A549 (cell line): ENCODE results near the gene LRRC37A. TPM values are rescaled to one million over a fixed set of nuclear protein-coding genes. Genes with fewer than 3 reads are reported as not detected.
"Not testable (repeated sequence)": the region's sequence is repeated elsewhere in the genome, so short reads cannot be mapped to it uniquely, and the experiment has no call there.

Experiments used
- ATAC-seq, 2 experiments: fragments of 200-7000 bp in 1 of 2; fragments of >200 bp in 1 of 2; cut with Nextera tagmentation in 1 of 2; cut with Tn5 transposase in 1 of 2; 3 replicates each; pipeline versions ENCODE4 v1.8.0 to v1.9.1; 2018 to 2020; ENCODE audit warnings: mild to moderate bottlenecking in 1 of 2, moderate library complexity in 1 of 2
- CTCF ChIA-PET: fragments of 300-600 bp; sonication (Branson Sonifier 250); formaldehyde crosslinking; extraction: SDS; loops from one replicate; lab custom pipeline; 2021; ENCODE audit warnings: antibody characterized with exemption, inconsistent platforms; lab: Yijun Ruan, JAX
- POLR2A ChIA-PET: fragments of 350-600 bp; formaldehyde crosslinking; extraction: SDS; loops from one replicate; lab custom pipeline; 2021; ENCODE audit warnings: antibody characterized with exemption, inconsistent platforms; lab: Yijun Ruan, JAX
- DNase-seq, 2 experiments: peaks; one replicate each; pipeline versions ENCODE4 v3.0.0 to v3.0.0-alpha.2; 2011 to 2016; ENCODE audit warnings: low read depth in 1 of 2, low spot score in 1 of 2
- FAIRE-seq: peaks from 2 replicates; lab custom pipeline; 2011; peaks lifted over from hg19 to GRCh38; lab: Jason Lieb, UNC
- H3K27ac ChIP-seq, 2 experiments: fragments of >200 bp; sonication (Bioruptor Twin); formaldehyde crosslinking; 3 replicates each; pipeline ENCODE4 v1.5.1; 2016 to 2017
- H3K4me1 ChIP-seq: fragments of >200 bp; sonication (Bioruptor Twin); formaldehyde crosslinking; 3 replicates; pipeline ENCODE4 v1.6.1; 2016
- H3K4me2 ChIP-seq: fragments of >200 bp; sonication (Bioruptor Twin); formaldehyde crosslinking; 3 replicates; pipeline ENCODE4 v1.6.1; 2016
- H3K4me3 ChIP-seq: fragments of >200 bp; sonication (Bioruptor Twin); formaldehyde crosslinking; 3 replicates; pipeline ENCODE4 v1.5.1; 2016
- H3K9me3 ChIP-seq: fragments of >200 bp; sonication (Bioruptor Twin); formaldehyde crosslinking; 3 replicates; pipeline ENCODE4 v1.6.1; 2016
- ATOH8 ChIP-seq: fragments of 250-450 bp; sonication (Bioruptor Pico); IDR thresholded peaks from 2 replicates; pipeline ENCODE4 v1.5.0; 2020; ENCODE audit warnings: low read depth, mild to moderate bottlenecking, moderate library complexity
- CEBPB ChIP-seq, 2 experiments: fragments of >200 bp in 1 of 2; sonication (Bioruptor Twin) in 1 of 2; formaldehyde crosslinking in 1 of 2; IDR thresholded peaks; 2 replicates each; pipeline ENCODE4 v1.6.1; 2012 to 2016
- CTCF ChIP-seq: fragments of >200 bp; sonication (Bioruptor Twin); formaldehyde crosslinking; IDR thresholded peaks from 3 replicates; pipeline ENCODE4 v1.5.1; 2016
- FOSL2 ChIP-seq, 2 experiments: fragments of 450-650 bp in 1 of 2; fragments of >200 bp in 1 of 2; sonication (Bioruptor Twin) in 1 of 2; formaldehyde crosslinking; IDR thresholded peaks; 2 replicates each; pipeline versions ENCODE4 v1.5.0 to v1.6.1; 2016 to 2020; ENCODE audit warnings: mild to moderate bottlenecking in 1 of 2, moderate library complexity in 1 of 2
- GATA3 ChIP-seq: IDR thresholded peaks from 2 replicates; pipeline ENCODE4 v1.6.1; 2012; ENCODE audit warnings: borderline replicate concordance
- HEYL ChIP-seq: fragments of 250-450 bp; sonication (Bioruptor Pico); IDR thresholded peaks from 2 replicates; pipeline ENCODE4 v1.8.0; 2021; ENCODE audit warnings: mild to moderate bottlenecking, moderate library complexity
- JUN ChIP-seq, 2 experiments: fragments of >200 bp; sonication (Bioruptor Twin); formaldehyde crosslinking; IDR thresholded peaks; 2 replicates in 1 of 2; 3 replicates in 1 of 2; pipeline ENCODE4 v1.6.1; 2016 to 2017
- JUNB ChIP-seq: fragments of >200 bp; sonication (Bioruptor Twin); formaldehyde crosslinking; IDR thresholded peaks from 2 replicates; pipeline ENCODE4 v1.6.1; 2016
- MAFK ChIP-seq: fragments of 450-650 bp; IDR thresholded peaks from 2 replicates; pipeline ENCODE4 v1.6.1; 2014; ENCODE audit not compliant: partially characterized antibody
- MAX ChIP-seq: IDR thresholded peaks from 2 replicates; pipeline ENCODE4 v1.6.1; 2012
- RAD21 ChIP-seq, 2 experiments: fragments of >200 bp in 1 of 2; sonication (Bioruptor Twin) in 1 of 2; formaldehyde crosslinking in 1 of 2; IDR thresholded peaks in 1 of 2; conservative IDR thresholded peaks in 1 of 2; 2 replicates in 1 of 2; 3 replicates in 1 of 2; pipeline ENCODE4 v1.6.1; 2012 to 2018; ENCODE audit warnings: inconsistent platforms in 1 of 2
- SMC3 ChIP-seq: fragments of >200 bp; sonication (Bioruptor Twin); formaldehyde crosslinking; IDR thresholded peaks from 3 replicates; pipeline ENCODE4 v1.6.1; 2018; ENCODE audit warnings: inconsistent platforms
- USF2 ChIP-seq: fragments of 450-650 bp; IDR thresholded peaks from 2 replicates; pipeline ENCODE4 v1.6.1; 2014; ENCODE audit warnings: antibody characterized with exemption
- ZC3H11A ChIP-seq: fragments of 450-650 bp; IDR thresholded peaks from 2 replicates; pipeline ENCODE4 v1.6.1; 2014; ENCODE audit warnings: antibody characterized with exemption, mild to moderate bottlenecking
- WGBS: methylation state at CpG from one replicate; pipeline ENCODE4 v1.1.6; 2017; ENCODE audit errors: missing lambda C conversion rate; 5-methylcytosine and 5-hydroxymethylcytosine counted together
- polyA plus RNA-seq, 4 experiments: library from polyadenylated mRNA; depleted of rRNA in 3 of 4; stranded (reverse); fragments of >200 nt; fragmentation: RNase III in 1 of 4; extraction: RNeasy Plus Mini Kit Qiagen cat#74134 plus additional on column Dnase treatment in 1 of 4; gene quantifications; 2 replicates in 3 of 4; 3 replicates in 1 of 4; pipeline ENCODE4 v1.2.3, GENCODE V29; 2011 to 2017

The LRRC37A gene
- polyA plus RNA-seq, 2 of the 4 experiments (the other 2 are of a cell fraction), result 0.36 to 2.4 TPM

GRCh38 chr17:46284467-46284866 lies 10.5 kb upstream of the LRRC37A start:
- POLR2A ChIA-PET, DNase-seq: not testable (repeated sequence)
- FAIRE-seq, result peak; percentile 7
- peak; percentile 20 for TF ChIP-seq MAFK
- TF ChIP-seq ATOH8 (CRISPR knock-in tag), result 0 out of 2 replicates have a peak, but pooled peaks have one; percentile 38
- TF ChIP-seq HEYL (CRISPR knock-in tag), result peak; percentile 58; the same call in 1 of the 2 replicates
- TF ChIP-seq, all 56 proteins: peak for 3; not testable (repeated sequence) for 53
- H3K4me3 ChIP-seq, ATAC-seq, H3K27ac ChIP-seq, H3K4me2 ChIP-seq, H3K9me3 ChIP-seq: not testable (repeated sequence)
- 35% methylated on average over 1 of the region's 1 CpG for WGBS
- CTCF ChIA-PET, result interaction anchor here (6.2 kb wide), 1 partner anchor 15 kb away, joined by 169 read pairs; no protein-coding TSS in a partner anchor
- H3K4me1 ChIP-seq, result peaks cover 24% of the 10 kb centered on the region

GRCh38 chr17:46285500-46285899 lies 9.4 kb upstream of the LRRC37A start:
- ChIA-PET POLR2A (interaction anchor here (1.6 kb wide), 1 partner anchor 19 kb away, joined by 4 read pairs; no protein-coding TSS in a partner anchor), CTCF (interaction anchor here (0.7 to 6.2 kb wide), 8 partner anchors 16 to 283 kb away, joined by 3 to 169 read pairs (median 13); partner anchors contain the start of gene KANSL1)
- DNase-seq, ATAC-seq, H3K27ac ChIP-seq, H3K4me2 ChIP-seq, FAIRE-seq, H3K9me3 ChIP-seq, H3K4me3 ChIP-seq: not testable (repeated sequence)
- WGBS, result 66% methylated on average over 2 of the region's 2 CpGs
- peaks cover 15% of the 10 kb centered on the region for H3K4me1 ChIP-seq

- ChIA-PET POLR2A (interaction anchor here (0.6 to 1.0 kb wide), 3 partner anchors 19 to 94 kb away, joined by 3 to 11 read pairs (median 10); partner anchors contain the start of gene KANSL1), CTCF (interaction anchor here (0.6 to 6.2 kb wide), 26 partner anchors 18 to 711 kb away, joined by 3 to 169 read pairs (median 4); partner anchors contain the start of gene KANSL1)
- not testable (repeated sequence) for H3K9me3 ChIP-seq, H3K4me3 ChIP-seq
- H3K4me1 ChIP-seq, result peaks cover 15% of the 10 kb centered on the region
- H3K4me2 ChIP-seq, result peak overlapping the region; percentile 52
- WGBS, result 1% methylated on average over 3 of the region's 3 CpGs
- peak overlapping the region; percentile 68 to 72 for H3K27ac ChIP-seq
- peak; percentile 91 for FAIRE-seq
- peak; percentile 54 to 91 for DNase-seq
- 0 out of 2 replicates have a peak, but pooled peaks have one; percentile 10 for TF ChIP-seq ZC3H11A
- peak; percentile 99 for TF ChIP-seq CTCF
- peak; percentile 37 to 42; a peak in 1 of 5 replicates for TF ChIP-seq JUN (IDR thresholded peaks at IDR 0.05)
- peak; percentile 92 for TF ChIP-seq MAFK
- TF ChIP-seq JUNB, result peak; percentile 61
- TF ChIP-seq SMC3, result peak; percentile 94
- peak; percentile 82 to 90 for TF ChIP-seq RAD21 (conservative IDR thresholded peaks at IDR 0.05 in 1 of 2, IDR thresholded peaks at IDR 0.05 in 1 of 2)
- TF ChIP-seq MAX, result peak; percentile 43; the same call in 1 of the 2 replicates
- TF ChIP-seq USF2, result peak; percentile 69
- TF ChIP-seq CEBPB (IDR thresholded peaks at IDR 0.05), result peak in 1 of 2 experiments; percentile 32; a peak in 1 of 4 replicates
- TF ChIP-seq GATA3, result peak; percentile 82
- peak; percentile 75 for TF ChIP-seq FOSL2 (IDR thresholded peaks at IDR 0.05)
- peak; percentile 97 for TF ChIP-seq FOSL2 (CRISPR knock-in tag; IDR thresholded peaks at IDR 0.05)
- peak; percentile 89 to 91 for ATAC-seq
Measured at GRCh38 chr17:46286764-46287221, 8.1 kb upstream of the LRRC37A start.

GRCh38 chr17:46287587-46287986 lies 7.3 kb upstream of the LRRC37A start:
- H3K9me3 ChIP-seq, H3K4me3 ChIP-seq, DNase-seq, POLR2A ChIA-PET: not testable (repeated sequence)
- Histone ChIP-seq H3K27ac (peak overlapping the region; percentile 68 to 72), H3K4me2 (peak overlapping the region; percentile 52; the same call in 2 of the 3 replicates), H3K4me1 (peaks cover 15% of the 10 kb centered on the region)
- ATAC-seq (peak; percentile 9 to 13; a peak in 3 of 6 replicates), FAIRE-seq (peak; percentile 28)
- 79% methylated on average over 7 of the region's 7 CpGs for WGBS
- CTCF ChIA-PET, result interaction anchor here (0.9 to 6.2 kb wide), 10 partner anchors 18 to 706 kb away, joined by 3 to 169 read pairs (median 8); partner anchors contain the start of gene KANSL1

- POLR2A ChIA-PET, FAIRE-seq, H3K4me2 ChIP-seq, DNase-seq, H3K4me1 ChIP-seq, H3K4me3 ChIP-seq, H3K9me3 ChIP-seq: not testable (repeated sequence)
- 0 out of 6 replicates have a peak overlapping the region, but pooled peaks of 1 of the 2 experiments have one; percentile 15 for H3K27ac ChIP-seq
- ATAC-seq, result peak; percentile 26 to 28; a peak in 1 of 6 replicates
- WGBS, result 91% methylated on average over 4 of the region's 4 CpGs
- CTCF ChIA-PET, result interaction anchor here (1.2 kb wide), 1 partner anchor 98 kb away, joined by 3 read pairs; the partner anchor contains the start of gene KANSL1
Measured at GRCh38 chr17:46290906-46291546, 3.9 kb upstream of the LRRC37A start.

- WGBS, result 81% methylated on average over 8 of the region's 8 CpGs
- POLR2A ChIA-PET, H3K4me2 ChIP-seq, H3K4me1 ChIP-seq, ATAC-seq, H3K9me3 ChIP-seq, FAIRE-seq, H3K4me3 ChIP-seq, DNase-seq: not testable (repeated sequence)
- 0 out of 6 replicates have a peak overlapping the region, but pooled peaks of 1 of the 2 experiments have one; percentile 15 for H3K27ac ChIP-seq
- CTCF ChIA-PET, result interaction anchor here (1.2 kb wide), 1 partner anchor 98 kb away, joined by 3 read pairs; the partner anchor contains the start of gene KANSL1
Measured at GRCh38 chr17:46291618-46292017, 3.3 kb upstream of the LRRC37A start.
